K562 (cell line): ENCODE measurements around the gene PTPN20. TPM values are rescaled to one million over a fixed set of nuclear protein-coding genes. Genes with fewer than 3 reads are reported as not detected.
A peak's percentile ranks its signal among the peaks of the same experiment; 100 is the strongest.

ENCODE experiments used
- ATAC-seq: fragments of 200-7000 bp; cut with Tn5 transposase; 3 replicates; pipeline ENCODE4 v1.9.1; 2020; ENCODE audit warnings: moderate library complexity
- BruUV-seq: library from RNA; stranded (reverse); fragments of 400-500 nt; replicated peaks from 2 replicates; lab custom pipeline; 2021; lab: Mats Ljungman, UMichigan
- CTCF ChIA-PET: fragments of 300-600 bp; formaldehyde crosslinking; extraction: SDS; loops from one replicate; lab custom pipeline; 2021; ENCODE audit warnings: low intra/inter-chr PET ratio; lab: Yijun Ruan, JAX
- POLR2A ChIA-PET: fragments of 300-600, 350-650 bp; sonication (Branson Sonifier 250); formaldehyde crosslinking; extraction: SDS; loops from one replicate; lab custom pipeline; 2021; ENCODE audit warnings: antibody characterized with exemption, inconsistent platforms; lab: Yijun Ruan, JAX
- DNase-seq, 4 experiments: peaks; one replicate each; pipeline versions ENCODE4 v3.0.0 to v3.0.0-alpha.2; 2011 to 2018; ENCODE audit warnings: low spot score in 3 of 4, mixed read lengths in 3 of 4; ENCODE audit errors: extremely low read depth in 1 of 4
- FAIRE-seq: peaks from 2 replicates; lab custom pipeline; 2011; peaks lifted over from hg19 to GRCh38; lab: Jason Lieb, UNC
- H2AFZ ChIP-seq: 2 replicates; pipeline ENCODE4 v1.6.0; 2011; ENCODE audit warnings: low read depth, low read length, control low read depth, inconsistent platforms
- H3K27ac ChIP-seq: fragments of 200-600 bp; 3 replicates; pipeline ENCODE4 v1.8.0; 2011; ENCODE audit warnings: low read depth, mild to moderate bottlenecking, control low read depth, inconsistent platforms, low read length, moderate library complexity, mixed read lengths; ENCODE audit errors: extremely low read depth
- H3K27me3 ChIP-seq, 2 experiments: fragments of 300-600 bp in 1 of 2; 2 replicates in 1 of 2; 3 replicates in 1 of 2; pipeline versions ENCODE4 v1.6.0 to v1.8.0; 2011; ENCODE audit warnings: inconsistent platforms in 2 of 2, low read length in 2 of 2, mild to moderate bottlenecking in 1 of 2, mixed read lengths in 1 of 2, moderate library complexity in 1 of 2; ENCODE audit not compliant: control insufficient read depth in 2 of 2, insufficient read depth in 2 of 2
- H3K36me3 ChIP-seq: fragments of 300-600 bp; 3 replicates; pipeline ENCODE4 v1.8.0; 2011; ENCODE audit warnings: mild to moderate bottlenecking, low read length, inconsistent platforms; ENCODE audit not compliant: control insufficient read depth, insufficient read depth
- H3K4me1 ChIP-seq, 2 experiments: fragments of 200-600 bp in 1 of 2; replicated peaks in 1 of 2; 2 replicates in 1 of 2; 3 replicates in 1 of 2; pipeline versions ENCODE4 v1.5.1 to v1.8.0; 2011; ENCODE audit warnings: inconsistent platforms in 2 of 2, low read length in 2 of 2, mild to moderate bottlenecking in 1 of 2, mixed read lengths in 1 of 2, moderate library complexity in 1 of 2; ENCODE audit not compliant: control insufficient read depth in 2 of 2, insufficient read depth in 2 of 2
- H3K4me2 ChIP-seq: 2 replicates; pipeline ENCODE4 v1.6.1; 2011; ENCODE audit warnings: low read length, control low read depth, inconsistent platforms, mixed read lengths; ENCODE audit not compliant: insufficient read depth
- H3K4me3 ChIP-seq: fragments of 200-600 bp; sonication (generic), shearing (Covaris generic); 2 replicates; pipeline ENCODE4 v1.5.1; 2016; ENCODE audit warnings: control low read depth, inconsistent platforms
- H3K79me2 ChIP-seq: fragments of 200-600 bp; 3 replicates; pipeline ENCODE4 v1.8.0; 2011; ENCODE audit warnings: low read length, inconsistent platforms; ENCODE audit not compliant: control insufficient read depth, insufficient read depth
- H3K9ac ChIP-seq, 2 experiments: 2 replicates each; pipeline versions ENCODE4 v1.6.0 to v1.6.1; 2011; ENCODE audit warnings: low read depth in 2 of 2, low read length in 2 of 2, control low read depth in 1 of 2, inconsistent platforms in 1 of 2, mild to moderate bottlenecking in 1 of 2, mixed read lengths in 1 of 2; ENCODE audit not compliant: insufficient read depth in 1 of 2
- H3K9me1 ChIP-seq: one replicate; pipeline ENCODE4 v1.6.0; 2011; ENCODE audit warnings: inconsistent platforms, mild to moderate bottlenecking, low read length, moderate library complexity; ENCODE audit not compliant: control insufficient read depth, insufficient read depth
- H3K9me3 ChIP-seq: replicated peaks from 2 replicates; pipeline ENCODE4 v1.5.1; 2011; ENCODE audit warnings: low read depth, low read length, inconsistent platforms; ENCODE audit not compliant: control insufficient read depth, insufficient read depth
- H4K20me1 ChIP-seq: replicated peaks from 2 replicates; pipeline ENCODE4 v1.6.1; 2011; ENCODE audit warnings: low read length, inconsistent platforms, mixed read lengths; ENCODE audit not compliant: control insufficient read depth, insufficient read depth
- CBFA2T3 ChIP-seq: fragments of 450-650 bp; IDR thresholded peaks from 2 replicates; pipeline ENCODE4 v1.6.1; 2017
- ZNF551 ChIP-seq: fragments of 250-450 bp; sonication (Bioruptor Pico); IDR thresholded peaks from 2 replicates; pipeline ENCODE4 v1.5.0; 2021; ENCODE audit warnings: mild to moderate bottlenecking, moderate library complexity
- ZNF76 ChIP-seq: fragments of 250-450 bp; sonication (Bioruptor Pico); IDR thresholded peaks from 2 replicates; pipeline ENCODE4 v1.4.0; 2020; ENCODE audit warnings: mild to moderate bottlenecking, moderate library complexity, borderline replicate concordance
- WGBS: fragments of 100-300 bp; shearing (Covaris generic); methylation state at CpG from one replicate; pipeline ENCODE4 v1.1.6; 2016; ENCODE audit warnings: low coverage, mixed read lengths; ENCODE audit not compliant: insufficient coverage; ENCODE audit errors: missing lambda C conversion rate; 5-methylcytosine and 5-hydroxymethylcytosine counted together
- in situ Hi-C: fragments of 300-500 bp; cut with MboI; formaldehyde crosslinking; loops from 4 replicates; pipeline ENCODE4 v1.15.0; 2018; ENCODE audit warnings: inconsistent platforms, mixed read lengths
- intact Hi-C: fragments of 100-400 bp; cut with micrococcal nuclease; formaldehyde crosslinking; loops from 2 replicates; pipeline ENCODE4 v1.14.2; 2022
- polyA plus RNA-seq, 8 experiments: library from polyadenylated mRNA; depleted of rRNA in 4 of 8; stranded (reverse) in 5 of 8; unstranded in 3 of 8; fragments of >200 nt; fragmentation: Nextera tagmentation in 2 of 8; fragmentation: Illumina TruSeq in 1 of 8; extraction: Ambion mirVana in 2 of 8; extraction: Trizol in 1 of 8; gene quantifications; 2 replicates each; pipeline versions ENCODE4 v1.2.1 to v1.2.3, GENCODE V29; 2011 to 2014; ENCODE audit warnings: inconsistent platforms in 1 of 8, missing spikeins in 1 of 8
- total RNA-seq, 7 experiments: library from RNA; depleted of rRNA in 6 of 7; stranded (reverse); fragments of >200 nt in 6 of 7; fragmentation: Illumina TruSeq in 2 of 7; extraction: Trizol in 2 of 7; gene quantifications; 2 replicates each; pipeline versions ENCODE4 v1.2.1 to v1.2.3, GENCODE V29; 2011 to 2021; ENCODE audit warnings: low replicate concordance in 1 of 7

Gene PTPN20
- total and polyA plus RNA-seq, 9 of the 15 experiments (the other 6 are each of a cell fraction or from before 2014, with no cell fraction given): 0.03 to 0.18 (median 0.10) TPM; not detected in 6

DNA sequence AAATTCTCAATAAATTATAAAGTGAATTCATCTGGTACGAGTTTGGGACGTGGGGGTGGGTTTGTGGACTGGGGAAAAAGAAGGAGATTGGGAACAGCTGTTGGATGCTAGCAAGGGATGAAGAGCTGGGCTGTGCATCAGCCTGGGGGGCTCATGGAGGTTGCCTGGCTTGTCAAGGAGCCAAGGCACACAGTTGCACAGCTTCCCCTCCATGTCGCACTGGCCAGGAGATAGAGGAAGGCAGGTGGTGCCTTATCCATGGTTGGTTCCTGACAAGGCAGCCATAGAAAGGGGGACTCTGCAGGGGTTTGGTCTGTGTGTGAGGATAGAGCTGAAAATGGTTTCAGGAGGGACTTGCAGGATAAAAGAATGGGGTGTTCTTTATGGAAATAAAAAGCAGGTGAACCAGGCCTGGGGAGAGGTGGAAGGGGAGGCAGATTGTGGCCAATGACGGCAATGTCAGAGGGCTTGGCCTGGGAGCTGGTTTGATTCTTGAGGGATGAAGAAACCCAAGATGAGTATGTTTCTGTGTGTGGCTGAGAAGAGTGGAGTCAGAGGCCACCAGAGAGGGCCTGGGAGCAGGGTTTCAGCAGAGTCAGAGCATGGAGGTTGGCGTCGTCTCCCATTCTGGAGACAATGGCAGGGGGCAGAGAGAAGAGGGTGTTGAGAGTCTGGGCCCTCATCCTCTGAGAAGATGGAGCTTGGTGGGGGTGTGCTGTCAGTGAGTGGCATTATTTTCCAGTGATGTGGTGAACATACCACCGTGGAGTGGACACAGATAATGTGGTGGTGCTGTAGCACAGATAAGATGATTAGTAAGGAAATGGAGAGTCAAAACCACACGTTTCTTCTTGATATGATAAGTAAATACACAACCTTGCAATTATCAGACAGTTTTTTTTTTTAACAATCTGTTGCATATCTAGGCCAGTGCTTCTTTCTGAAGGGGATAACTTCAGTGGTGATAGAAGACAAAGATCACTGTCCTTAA is 108.2 kb downstream of the PTPN20 start:
- H3K4me2 ChIP-seq: no peak overlapping the region
- TF ChIP-seq CBFA2T3 (peak; percentile 24; the same call in 1 of the 2 replicates), ZNF551 (no peak)
- CTCF ChIA-PET: no interaction called here
- no peak for FAIRE-seq
- H3K36me3 ChIP-seq: no peaks in the 10 kb centered on the region
- DNase-seq: no peak
- no peak overlapping the region for H3K4me3 ChIP-seq
- H3K9me3 ChIP-seq: no peaks in the 10 kb centered on the region
- no peak overlapping the region for H3K9ac ChIP-seq
- no peak overlapping the region for H2AFZ ChIP-seq
- H3K9me1 ChIP-seq: no peaks in the 10 kb centered on the region
- WGBS: 4% methylated on average over 8 of the region's 8 CpGs
- peaks cover 5% of the 10 kb centered on the region; the same call in 1 of the 2 replicates for H4K20me1 ChIP-seq
- no peak overlapping the region for H3K27ac ChIP-seq
- no peak for ATAC-seq
- intact Hi-C loops (no loop called here), in situ Hi-C loops (no loop called here)
- POLR2A ChIA-PET: interaction anchor here (0.7 kb wide), 1 partner anchor 88 kb away, joined by 3 read pairs; no protein-coding TSS in a partner anchor
- H3K27me3 ChIP-seq: peaks cover 0 to 32% of the 10 kb centered on the region in 2 experiments; a peak in 2 of 5 replicates
- no TSS peak for BruUV-seq
- H3K79me2 ChIP-seq: no peaks in the 10 kb centered on the region
- H3K4me1 ChIP-seq: peaks cover 3 to 7% of the 10 kb centered on the region in 2 experiments; a peak in 1 of 5 replicates

DNA sequence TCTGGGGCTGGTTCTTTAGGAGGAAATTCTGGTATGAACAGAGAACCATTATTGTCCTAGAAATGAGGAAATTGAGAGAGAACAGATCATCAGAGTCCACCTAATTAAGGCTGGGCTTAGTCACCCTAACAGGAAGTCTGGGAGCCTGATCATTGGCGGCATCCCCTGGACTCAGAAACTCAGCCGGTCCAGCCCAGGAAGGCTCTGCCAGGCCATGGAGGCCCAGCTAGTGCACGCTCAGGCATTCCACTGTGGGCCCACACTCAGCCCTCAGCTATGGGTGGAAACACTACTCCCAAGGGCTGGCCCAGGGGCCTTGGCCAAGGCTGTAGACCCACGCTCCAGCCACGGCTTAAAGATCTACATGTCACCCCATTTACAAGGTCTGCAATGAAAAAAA is 109.2 kb downstream of the PTPN20 start:
- WGBS: 6% methylated on average over 5 of the region's 5 CpGs
- FAIRE-seq (no peak), DNase-seq (peak in 1 of 4 experiments; percentile 6), ATAC-seq (no peak)
- Histone ChIP-seq H3K9ac (no peak overlapping the region), H3K4me1 (peaks cover 3 to 7% of the 10 kb centered on the region in 2 experiments; a peak in 1 of 5 replicates), H3K9me3 (no peaks in the 10 kb centered on the region), H3K27ac (no peak overlapping the region), H4K20me1 (peaks cover 8% of the 10 kb centered on the region; the same call in 1 of the 2 replicates), H3K9me1 (no peaks in the 10 kb centered on the region), H2AFZ (no peak overlapping the region), H3K27me3 (peaks cover 0 to 32% of the 10 kb centered on the region in 2 experiments; a peak in 2 of 5 replicates), H3K4me2 (no peak overlapping the region), H3K4me3 (no peak overlapping the region), H3K79me2 (no peaks in the 10 kb centered on the region), H3K36me3 (no peaks in the 10 kb centered on the region)
- in situ Hi-C loops: no loop called here
- no peak for TF ChIP-seq ZNF76 (CRISPR knock-in tag)
- no TSS peak for BruUV-seq
- CTCF ChIA-PET: no interaction called here
- intact Hi-C loops: no loop called here
- POLR2A ChIA-PET: no interaction called here
